Smooth muscle cell (in vitro differentiated cells): Measurements from ENCODE around the gene TMEM11. TPM values are rescaled to one million over a fixed set of nuclear protein-coding genes. Genes with fewer than 3 reads are reported as not detected.

Experiments
- DNase-seq: peaks from one replicate; lab custom pipeline; 2025; ENCODE audit not compliant: unreplicated experiment; lab: John Stamatoyannopoulos, UW
- H2AFZ ChIP-seq: fragments of 200-600 bp; sonication (generic); 2 replicates; pipeline ENCODE4 v1.6.0; 2016; ENCODE audit warnings: antibody characterized with exemption, low read depth, mild to moderate bottlenecking
- H3F3A ChIP-seq: fragments of 200-600 bp; sonication (generic); 2 replicates; pipeline ENCODE4 v1.6.0; 2017; ENCODE audit warnings: antibody characterized with exemption, low read depth
- H3K27ac ChIP-seq: fragments of 200-600 bp; sonication (generic); 2 replicates; pipeline ENCODE4 v1.5.1; 2016; ENCODE audit warnings: low read depth, mild to moderate bottlenecking
- H3K27me3 ChIP-seq: fragments of 200-600 bp; sonication (generic); 2 replicates; pipeline ENCODE4 v1.6.1; 2016; ENCODE audit warnings: low read depth, mild to moderate bottlenecking
- H3K36me3 ChIP-seq: fragments of 200-600 bp; sonication (generic); 2 replicates; pipeline ENCODE4 v1.5.1; 2016; ENCODE audit warnings: low read depth
- H3K4me1 ChIP-seq: fragments of 200-600 bp; sonication (generic); 2 replicates; pipeline ENCODE4 v1.5.1; 2016; ENCODE audit warnings: low read depth
- H3K4me2 ChIP-seq: fragments of 200-600 bp; sonication (generic); 2 replicates; pipeline ENCODE4 v1.6.0; 2016; ENCODE audit warnings: mild to moderate bottlenecking
- H3K4me3 ChIP-seq: fragments of 200-600 bp; sonication (generic); 2 replicates; pipeline ENCODE4 v1.5.1; 2016; ENCODE audit warnings: mild to moderate bottlenecking
- H3K79me2 ChIP-seq: fragments of 200-600 bp; sonication (generic); 2 replicates; pipeline ENCODE4 v1.6.0; 2016; ENCODE audit warnings: low read depth, mild to moderate bottlenecking
- H3K9ac ChIP-seq: fragments of 200-600 bp; sonication (generic); 2 replicates; pipeline ENCODE4 v1.6.0; 2016; ENCODE audit warnings: low read depth
- H3K9me3 ChIP-seq: fragments of 200-600 bp; sonication (generic); replicated peaks from 2 replicates; pipeline ENCODE4 v1.5.1; 2016; ENCODE audit warnings: low read depth
- H4K20me1 ChIP-seq: fragments of 200-600 bp; sonication (generic); 2 replicates; pipeline ENCODE4 v1.6.0; 2016; ENCODE audit warnings: low read depth
- WGBS: methylation state at CpG from one replicate; pipeline ENCODE4 v1.1.7; 2016; ENCODE audit warnings: low lambda C conversion rate; 5-methylcytosine and 5-hydroxymethylcytosine counted together
- polyA plus RNA-seq: library from polyadenylated mRNA; unstranded; fragments of >200 nt; fragmentation: Nextera tagmentation; extraction: Ambion mirVana; gene quantifications from 2 replicates; pipeline ENCODE4 v1.2.1, GENCODE V29; 2016
- total RNA-seq: library from RNA; depleted of rRNA; stranded (reverse); fragments of >200 nt; gene quantifications from 2 replicates; pipeline ENCODE4 v1.2.3, GENCODE V29; 2014
- TF ChIP-seq, protein P1 (sequence below): fragments of 200-600 bp; sonication (generic); IDR thresholded peaks from 2 replicates; pipeline ENCODE4 v1.5.1; 2017; ENCODE audit warnings: borderline replicate concordance, mild to moderate bottlenecking, antibody characterized with exemption; ENCODE audit not compliant: insufficient read depth, poor library complexity, severe bottlenecking

TMEM11 gene
- total and polyA plus RNA-seq, 2 experiments from 2014 or later = 24.0 to 80.3 TPM

DNA sequence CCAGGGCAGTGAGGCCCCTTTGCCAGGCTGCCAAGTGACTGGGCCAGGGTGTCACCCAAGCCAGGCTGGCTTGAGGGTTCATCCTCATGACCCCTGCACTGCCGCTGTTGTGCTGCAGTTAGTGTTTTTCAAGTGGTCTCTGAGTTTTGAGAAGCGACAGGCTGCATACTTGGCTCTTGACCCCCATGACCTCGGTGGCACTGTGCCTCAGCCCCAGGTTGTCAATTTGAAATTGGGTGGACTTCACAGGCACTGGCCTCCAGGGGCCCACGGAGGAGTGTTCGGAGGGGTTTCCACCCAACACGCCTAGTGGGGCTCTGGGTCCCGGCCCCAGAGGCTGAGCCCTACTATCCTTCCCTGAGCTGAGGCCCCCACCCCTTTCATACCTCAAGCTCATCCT lies 44.5 kb downstream of the TMEM11 start:
- no peak for DNase-seq
- Histone ChIP-seq H3K4me3 (no peak overlapping the region), H2AFZ (no peak overlapping the region), H3K9me3 (no peaks in the 10 kb centered on the region), H3K27ac (no peak overlapping the region), H3K79me2 (no peaks in the 10 kb centered on the region), H3K36me3 (no peaks in the 10 kb centered on the region), H4K20me1 (peaks cover 19% of the 10 kb centered on the region), H3K4me2 (no peak overlapping the region), H3F3A (no peaks in the 10 kb centered on the region), H3K4me1 (no peaks in the 10 kb centered on the region), H3K9ac (no peak overlapping the region), H3K27me3 (no peaks in the 10 kb centered on the region)
- TF ChIP-seq, protein P1, sequence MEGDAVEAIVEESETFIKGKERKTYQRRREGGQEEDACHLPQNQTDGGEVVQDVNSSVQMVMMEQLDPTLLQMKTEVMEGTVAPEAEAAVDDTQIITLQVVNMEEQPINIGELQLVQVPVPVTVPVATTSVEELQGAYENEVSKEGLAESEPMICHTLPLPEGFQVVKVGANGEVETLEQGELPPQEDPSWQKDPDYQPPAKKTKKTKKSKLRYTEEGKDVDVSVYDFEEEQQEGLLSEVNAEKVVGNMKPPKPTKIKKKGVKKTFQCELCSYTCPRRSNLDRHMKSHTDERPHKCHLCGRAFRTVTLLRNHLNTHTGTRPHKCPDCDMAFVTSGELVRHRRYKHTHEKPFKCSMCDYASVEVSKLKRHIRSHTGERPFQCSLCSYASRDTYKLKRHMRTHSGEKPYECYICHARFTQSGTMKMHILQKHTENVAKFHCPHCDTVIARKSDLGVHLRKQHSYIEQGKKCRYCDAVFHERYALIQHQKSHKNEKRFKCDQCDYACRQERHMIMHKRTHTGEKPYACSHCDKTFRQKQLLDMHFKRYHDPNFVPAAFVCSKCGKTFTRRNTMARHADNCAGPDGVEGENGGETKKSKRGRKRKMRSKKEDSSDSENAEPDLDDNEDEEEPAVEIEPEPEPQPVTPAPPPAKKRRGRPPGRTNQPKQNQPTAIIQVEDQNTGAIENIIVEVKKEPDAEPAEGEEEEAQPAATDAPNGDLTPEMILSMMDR = no peak
- 98% methylated on average over 4 of the region's 7 CpGs for WGBS

DNA sequence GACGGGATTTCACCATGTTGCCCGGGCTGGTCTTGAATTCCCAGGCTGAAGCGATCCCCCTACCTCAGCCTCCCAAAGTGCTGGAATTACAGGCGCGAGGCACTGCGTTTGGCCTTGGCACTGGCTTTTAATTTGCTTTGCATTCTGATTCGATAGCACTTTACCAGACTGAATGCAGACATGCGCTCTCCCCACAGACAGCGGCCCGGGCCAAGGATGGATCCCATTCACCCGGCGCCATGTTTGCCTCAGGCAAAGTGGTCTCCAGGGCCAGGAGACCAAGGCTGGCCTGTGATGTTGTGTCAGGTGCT lies 45.5 kb downstream of the TMEM11 start:
- H3K4me2 ChIP-seq = no peak overlapping the region
- no peak for DNase-seq
- WGBS = 97% methylated on average over 12 of the region's 12 CpGs
- TF ChIP-seq, protein P1 = no peak
- no peak overlapping the region for H2AFZ ChIP-seq
- peaks cover 25% of the 10 kb centered on the region for H4K20me1 ChIP-seq
- H3K79me2 ChIP-seq = no peaks in the 10 kb centered on the region
- H3K4me3 ChIP-seq = no peak overlapping the region
- H3K36me3 ChIP-seq = no peaks in the 10 kb centered on the region
- no peak overlapping the region for H3K27ac ChIP-seq
- H3K9me3 ChIP-seq = no peaks in the 10 kb centered on the region
- H3K27me3 ChIP-seq = no peaks in the 10 kb centered on the region
- no peak overlapping the region for H3K9ac ChIP-seq
- no peaks in the 10 kb centered on the region for H3K4me1 ChIP-seq
- H3F3A ChIP-seq = no peaks in the 10 kb centered on the region

DNA sequence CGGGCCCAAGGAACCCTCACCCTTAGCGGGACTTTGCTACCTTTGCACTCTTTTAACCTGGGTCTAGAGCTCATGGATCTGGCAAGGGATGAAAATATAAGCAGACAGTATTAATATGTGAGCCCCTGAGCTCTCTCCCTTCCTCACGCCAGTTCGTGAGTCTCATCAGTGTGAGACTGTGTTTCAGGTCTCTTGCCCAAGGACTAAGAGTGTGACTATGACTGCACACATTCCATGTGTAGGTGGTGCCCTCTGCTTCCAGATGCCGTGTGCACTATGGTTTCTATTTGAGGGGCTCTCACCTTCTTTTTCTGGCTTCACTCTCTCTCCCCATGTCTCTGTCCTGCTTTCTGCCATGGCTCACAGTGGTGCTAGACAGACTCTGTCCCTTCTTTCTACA lies 46.7 kb downstream of the TMEM11 start:
- WGBS = 83% methylated on average over 5 of the region's 5 CpGs
- Histone ChIP-seq H3K27ac (no peak overlapping the region), H3K4me1 (no peaks in the 10 kb centered on the region), H3K9me3 (no peaks in the 10 kb centered on the region), H3K4me3 (no peak overlapping the region), H2AFZ (no peak overlapping the region), H3F3A (no peaks in the 10 kb centered on the region), H3K4me2 (no peak overlapping the region), H3K36me3 (no peaks in the 10 kb centered on the region), H3K9ac (no peak overlapping the region), H3K27me3 (no peaks in the 10 kb centered on the region), H3K79me2 (no peaks in the 10 kb centered on the region), H4K20me1 (peaks cover 28% of the 10 kb centered on the region)
- TF ChIP-seq, protein P1 = no peak
- DNase-seq = no peak

DNA sequence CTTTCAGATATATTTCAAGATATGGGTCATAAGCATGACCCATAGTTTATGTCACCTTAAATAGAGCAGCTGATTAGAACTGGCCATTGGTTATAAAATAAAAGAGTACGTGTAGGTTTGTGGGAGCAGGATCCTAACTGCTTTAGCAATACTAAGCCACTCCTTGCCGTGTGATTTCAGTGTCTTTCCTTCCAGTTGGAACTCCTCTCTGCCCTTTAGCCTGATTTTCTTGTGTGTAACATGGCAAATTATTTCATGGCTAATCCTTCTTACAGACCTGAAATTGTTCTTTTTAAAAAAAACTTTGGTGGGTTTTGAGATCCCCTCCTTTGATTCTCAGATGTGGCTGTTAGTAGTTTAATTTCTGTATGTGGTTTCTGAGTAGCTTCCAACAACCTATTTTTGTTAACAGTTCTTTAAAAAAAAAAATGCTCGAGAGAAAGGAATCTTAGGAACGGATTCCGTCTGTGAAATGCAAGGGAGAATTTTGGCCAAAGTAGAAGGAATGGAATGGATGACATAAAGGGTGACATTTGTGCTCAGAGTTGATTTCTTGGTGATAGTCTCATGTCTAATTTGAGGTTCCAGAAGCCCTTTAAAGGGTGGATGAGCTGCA lies 47.3 kb downstream of the TMEM11 start:
- peaks cover 28% of the 10 kb centered on the region for H4K20me1 ChIP-seq
- TF ChIP-seq, protein P1 = no peak
- DNase-seq = no peak
- no peak overlapping the region for H2AFZ ChIP-seq
- H3K27me3 ChIP-seq = no peaks in the 10 kb centered on the region
- no peak overlapping the region for H3K4me3 ChIP-seq
- H3K4me1 ChIP-seq = no peaks in the 10 kb centered on the region
- H3F3A ChIP-seq = no peaks in the 10 kb centered on the region
- no peaks in the 10 kb centered on the region for H3K36me3 ChIP-seq
- H3K9ac ChIP-seq = no peak overlapping the region
- no peak overlapping the region for H3K27ac ChIP-seq
- H3K9me3 ChIP-seq = no peaks in the 10 kb centered on the region
- 93% methylated on average over 5 of the region's 5 CpGs for WGBS
- no peak overlapping the region for H3K4me2 ChIP-seq
- H3K79me2 ChIP-seq = no peaks in the 10 kb centered on the region
